Fibroblast of villous mesenchyme (primary cell): ENCODE results near the gene TAF10. TPM values are rescaled to one million over a fixed set of nuclear protein-coding genes. Genes with fewer than 3 reads are reported as not detected.

ENCODE experiments used
- DNase-seq: peaks from one replicate; pipeline ENCODE4 v3.0.0-alpha.2; 2010; ENCODE audit warnings: low read depth
- H3K4me3 ChIP-seq: 2 replicates; pipeline ENCODE4 v1.5.1; 2011; ENCODE audit warnings: low read depth, mild to moderate bottlenecking, low read length
- total RNA-seq: library from RNA; depleted of rRNA; stranded (reverse); fragments of >200 nt; gene quantifications from 2 replicates; pipeline ENCODE4 v1.2.3, GENCODE V29; 2012
- TF ChIP-seq, protein P1 (sequence below): IDR thresholded peaks from 2 replicates; pipeline ENCODE4 v1.5.1; 2012; ENCODE audit warnings: low read depth, mild to moderate bottlenecking, low read length; ENCODE audit not compliant: insufficient read depth

Gene TAF10
- total RNA-seq, 1 donor = 28.9 TPM

DNA sequence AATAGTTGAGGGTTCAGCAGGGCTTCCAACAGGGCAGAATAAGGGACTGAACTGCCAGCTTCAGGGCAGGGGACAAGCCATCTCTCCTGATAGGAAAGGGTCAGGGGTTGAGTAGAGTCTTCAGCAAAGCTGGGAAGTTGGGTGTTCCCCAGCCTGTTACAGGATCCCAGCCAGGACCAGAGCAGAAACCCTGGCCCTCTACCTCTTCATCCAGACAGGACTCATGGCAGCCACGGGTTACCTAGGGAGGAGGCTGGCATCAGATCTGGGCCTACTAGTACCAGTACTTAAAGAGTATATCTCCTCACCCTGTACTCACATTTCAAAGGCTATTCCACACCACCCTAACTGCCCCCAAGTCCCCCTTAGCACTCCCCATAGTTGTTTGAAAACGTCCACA lies 2.4 kb upstream of the TAF10 start:
- TF ChIP-seq, protein P1, sequence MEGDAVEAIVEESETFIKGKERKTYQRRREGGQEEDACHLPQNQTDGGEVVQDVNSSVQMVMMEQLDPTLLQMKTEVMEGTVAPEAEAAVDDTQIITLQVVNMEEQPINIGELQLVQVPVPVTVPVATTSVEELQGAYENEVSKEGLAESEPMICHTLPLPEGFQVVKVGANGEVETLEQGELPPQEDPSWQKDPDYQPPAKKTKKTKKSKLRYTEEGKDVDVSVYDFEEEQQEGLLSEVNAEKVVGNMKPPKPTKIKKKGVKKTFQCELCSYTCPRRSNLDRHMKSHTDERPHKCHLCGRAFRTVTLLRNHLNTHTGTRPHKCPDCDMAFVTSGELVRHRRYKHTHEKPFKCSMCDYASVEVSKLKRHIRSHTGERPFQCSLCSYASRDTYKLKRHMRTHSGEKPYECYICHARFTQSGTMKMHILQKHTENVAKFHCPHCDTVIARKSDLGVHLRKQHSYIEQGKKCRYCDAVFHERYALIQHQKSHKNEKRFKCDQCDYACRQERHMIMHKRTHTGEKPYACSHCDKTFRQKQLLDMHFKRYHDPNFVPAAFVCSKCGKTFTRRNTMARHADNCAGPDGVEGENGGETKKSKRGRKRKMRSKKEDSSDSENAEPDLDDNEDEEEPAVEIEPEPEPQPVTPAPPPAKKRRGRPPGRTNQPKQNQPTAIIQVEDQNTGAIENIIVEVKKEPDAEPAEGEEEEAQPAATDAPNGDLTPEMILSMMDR = no peak
- no peak for DNase-seq
- no peak overlapping the region for H3K4me3 ChIP-seq

DNA sequence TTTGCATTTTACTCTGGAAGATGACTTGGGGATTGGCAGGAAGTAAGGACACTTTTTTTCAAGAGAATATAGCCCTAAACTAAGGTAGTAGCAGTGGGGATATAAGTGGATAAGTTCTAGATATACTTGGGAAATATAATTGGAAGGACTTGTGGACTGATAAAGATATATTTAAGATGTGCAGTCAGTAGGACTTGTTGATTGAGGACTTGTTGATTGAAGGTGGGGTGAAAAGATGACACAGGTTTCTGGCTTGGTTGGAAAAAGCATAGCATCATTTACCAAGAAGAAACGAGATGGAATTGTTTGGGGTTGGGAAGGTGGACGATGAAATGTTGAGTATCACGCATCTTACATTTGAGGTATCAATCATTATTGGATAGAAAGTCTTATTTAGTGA lies 1.5 kb upstream of the TAF10 start:
- TF ChIP-seq, protein P1 = no peak
- DNase-seq = no peak
- no peak overlapping the region for H3K4me3 ChIP-seq

GRCh38 chr11:6611963-6612212 lies 128 bp downstream of the TAF10 start:
- TF ChIP-seq, protein P1 = no peak
- DNase-seq = no peak

DNA sequence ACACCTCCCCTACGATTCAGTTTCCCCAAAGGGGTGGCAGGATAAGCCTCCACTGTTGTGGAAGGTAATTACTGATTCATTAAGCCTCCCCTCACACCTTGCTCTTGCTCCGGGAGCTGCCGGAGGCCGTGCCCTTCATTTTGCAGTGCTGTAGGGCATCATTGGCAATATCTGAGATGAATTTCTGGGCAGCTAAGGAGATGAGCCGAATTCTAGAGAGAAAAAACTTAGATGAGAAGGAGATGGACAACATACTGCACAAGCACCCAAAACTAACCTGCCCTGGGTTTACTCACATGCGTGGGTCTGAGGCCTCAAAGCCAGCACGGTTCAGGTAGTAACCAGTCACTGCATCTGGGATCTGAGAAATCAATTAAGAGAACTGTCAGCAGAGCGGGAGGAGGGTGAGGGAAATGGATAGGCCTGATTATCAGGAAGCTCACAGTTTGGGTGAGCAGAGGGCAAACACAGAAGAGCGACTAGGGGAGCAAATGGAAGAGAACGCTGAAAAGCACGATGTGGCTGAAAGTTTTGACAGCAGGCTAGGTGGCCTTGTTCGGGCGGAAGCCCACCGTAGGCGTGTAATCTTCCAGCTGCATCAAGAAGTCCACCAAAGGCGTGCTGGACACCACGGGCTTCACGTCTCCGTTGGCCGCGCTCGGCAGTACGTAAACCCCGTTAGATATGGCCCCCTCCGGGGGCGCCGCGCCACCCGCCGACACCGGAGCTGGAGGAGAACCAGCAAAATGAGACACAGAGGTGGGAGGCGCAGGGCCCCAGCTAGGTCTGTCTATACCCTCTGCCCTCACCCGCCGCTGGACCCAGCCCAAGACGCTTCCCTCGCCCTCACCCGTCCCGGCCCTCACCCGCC lies 689 bp downstream of the TAF10 start:
- TF ChIP-seq, protein P1 = no peak
- H3K4me3 ChIP-seq = peak overlapping the region; percentile 77
- peak; percentile 24 for DNase-seq

More at GRCh38 chr11:6611963-6612212, 128 bp downstream of the TAF10 start:
- H3K4me3 ChIP-seq = peak overlapping the region; percentile 77

DNA sequence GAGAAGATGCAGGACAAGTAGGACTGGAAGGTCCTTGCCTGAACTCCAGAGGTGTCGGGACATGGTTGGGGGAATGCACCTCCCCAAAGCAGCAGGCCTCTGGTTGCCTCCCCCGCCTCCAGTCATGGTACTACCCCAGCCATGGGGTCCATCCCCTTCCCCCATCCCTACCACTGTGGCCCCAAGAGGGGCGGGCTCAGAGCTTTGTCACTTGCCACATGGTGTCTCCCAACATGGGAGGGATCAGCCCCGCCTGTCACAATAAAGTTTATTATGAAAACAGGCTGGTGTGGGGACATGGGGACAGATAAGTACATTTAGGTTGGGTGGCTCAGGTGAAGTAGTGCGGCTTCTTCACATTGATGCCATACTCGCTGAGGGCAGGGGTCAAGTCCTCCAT lies 1.4 kb downstream of the TAF10 start:
- TF ChIP-seq, protein P1 = no peak
- no peak for DNase-seq
- peak overlapping the region; percentile 77 for H3K4me3 ChIP-seq

GRCh38 chr11:6609502-6610015 lies 2.5 kb downstream of the TAF10 start:
- H3K4me3 ChIP-seq = no peak overlapping the region
- TF ChIP-seq, protein P1 = no peak
- DNase-seq = no peak
